ENCODE data around the gene GSDMA.
"Not testable (repeated sequence)": the region's sequence is repeated elsewhere in the genome, so short reads cannot be mapped to it uniquely, and the experiment has no call there.

The GSDMA gene

GRCh38 chr17:39929646-39930407, 33.0 kb upstream of the GSDMA start:
- DNase-seq: peak; percentile 32

GRCh38 chr17:39933912-39934311, 28.9 kb upstream of the GSDMA start:
- DNase-seq: no peak

- DNase-seq: no peak
Measured at GRCh38 chr17:39934324-39934723, 28.5 kb upstream of the GSDMA start.

- no peak for DNase-seq
Measured at GRCh38 chr17:39935909-39936308, 26.9 kb upstream of the GSDMA start.

GRCh38 chr17:39937447-39937846, 25.4 kb upstream of the GSDMA start:
- no peak for DNase-seq

GRCh38 chr17:39938140-39938869, 24.5 kb upstream of the GSDMA start:
- DNase-seq: no peak

- DNase-seq: no peak
Measured at GRCh38 chr17:39939106-39939505, 23.7 kb upstream of the GSDMA start.

GRCh38 chr17:39939588-39940419, 23.0 kb upstream of the GSDMA start:
- peak; percentile 52 for DNase-seq

GRCh38 chr17:39943702-39944392, 19.0 kb upstream of the GSDMA start:
- DNase-seq: no peak

GRCh38 chr17:39944393-39944711, 18.5 kb upstream of the GSDMA start:
- DNase-seq: no peak

GRCh38 chr17:39946551-39947330, 16.1 kb upstream of the GSDMA start:
- no peak for DNase-seq

GRCh38 chr17:39948489-39948828, 14.3 kb upstream of the GSDMA start:
- not testable (repeated sequence) for DNase-seq

- DNase-seq: no peak
Measured at GRCh38 chr17:39949028-39949427, 13.8 kb upstream of the GSDMA start.

GRCh38 chr17:39950871-39951348, 11.9 kb upstream of the GSDMA start:
- no peak for DNase-seq

- no peak for DNase-seq
Measured at GRCh38 chr17:39951924-39952679, 10.7 kb upstream of the GSDMA start.

GRCh38 chr17:39952680-39953470, 9.9 kb upstream of the GSDMA start:
- peak; percentile 84 for DNase-seq

- DNase-seq: no peak
Measured at GRCh38 chr17:39953471-39953888, 9.3 kb upstream of the GSDMA start.

GRCh38 chr17:39954876-39955275, 7.9 kb upstream of the GSDMA start:
- no peak for DNase-seq

- DNase-seq: no peak
Measured at GRCh38 chr17:39955726-39956225, 7.0 kb upstream of the GSDMA start.

GRCh38 chr17:39960524-39961041, 2.2 kb upstream of the GSDMA start:
- no peak for DNase-seq

Data from kidney glomerular epithelial cell (primary cell).